AG10803 (cell line): ENCODE data around the gene PIGP.
"Not testable (repeated sequence)": the region's sequence is repeated elsewhere in the genome, so short reads cannot be mapped to it uniquely, and the experiment has no call there.

Experiments
- DNase-seq: peaks from one replicate; pipeline ENCODE4 v3.0.0; 2010; ENCODE audit warnings: low read depth
- H3K4me3 ChIP-seq: 2 replicates; pipeline ENCODE4 v1.5.1; 2011; ENCODE audit warnings: mild to moderate bottlenecking, low read length, control low read depth
- TF ChIP-seq, protein P1 (sequence below): conservative IDR thresholded peaks from 2 replicates; pipeline ENCODE4 v1.5.1; 2011; ENCODE audit warnings: mild to moderate bottlenecking, low read length, control low read depth, inconsistent platforms

Gene PIGP

DNA sequence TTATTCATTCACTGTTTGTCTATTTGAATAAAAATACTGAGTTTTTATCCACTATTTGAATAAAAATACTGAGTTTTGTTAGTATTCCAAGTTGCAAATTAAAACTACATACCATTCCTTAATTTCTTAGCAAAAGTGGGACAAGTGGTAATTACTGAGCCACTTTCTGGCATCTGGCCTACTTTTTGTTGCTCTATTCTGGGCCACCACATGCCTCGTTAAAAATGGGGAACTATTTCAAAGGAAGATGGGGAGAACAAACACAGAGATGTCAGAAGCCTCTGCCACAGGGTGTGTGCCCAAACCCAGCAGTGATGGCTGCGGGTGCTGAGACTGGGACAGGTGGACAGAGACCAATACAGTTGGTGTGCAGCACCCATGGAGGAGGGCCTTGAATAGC lies 14.6 kb downstream of the PIGP start:
- H3K4me3 ChIP-seq: no peak overlapping the region
- no peak for DNase-seq
- TF ChIP-seq, protein P1, sequence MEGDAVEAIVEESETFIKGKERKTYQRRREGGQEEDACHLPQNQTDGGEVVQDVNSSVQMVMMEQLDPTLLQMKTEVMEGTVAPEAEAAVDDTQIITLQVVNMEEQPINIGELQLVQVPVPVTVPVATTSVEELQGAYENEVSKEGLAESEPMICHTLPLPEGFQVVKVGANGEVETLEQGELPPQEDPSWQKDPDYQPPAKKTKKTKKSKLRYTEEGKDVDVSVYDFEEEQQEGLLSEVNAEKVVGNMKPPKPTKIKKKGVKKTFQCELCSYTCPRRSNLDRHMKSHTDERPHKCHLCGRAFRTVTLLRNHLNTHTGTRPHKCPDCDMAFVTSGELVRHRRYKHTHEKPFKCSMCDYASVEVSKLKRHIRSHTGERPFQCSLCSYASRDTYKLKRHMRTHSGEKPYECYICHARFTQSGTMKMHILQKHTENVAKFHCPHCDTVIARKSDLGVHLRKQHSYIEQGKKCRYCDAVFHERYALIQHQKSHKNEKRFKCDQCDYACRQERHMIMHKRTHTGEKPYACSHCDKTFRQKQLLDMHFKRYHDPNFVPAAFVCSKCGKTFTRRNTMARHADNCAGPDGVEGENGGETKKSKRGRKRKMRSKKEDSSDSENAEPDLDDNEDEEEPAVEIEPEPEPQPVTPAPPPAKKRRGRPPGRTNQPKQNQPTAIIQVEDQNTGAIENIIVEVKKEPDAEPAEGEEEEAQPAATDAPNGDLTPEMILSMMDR: no peak

DNA sequence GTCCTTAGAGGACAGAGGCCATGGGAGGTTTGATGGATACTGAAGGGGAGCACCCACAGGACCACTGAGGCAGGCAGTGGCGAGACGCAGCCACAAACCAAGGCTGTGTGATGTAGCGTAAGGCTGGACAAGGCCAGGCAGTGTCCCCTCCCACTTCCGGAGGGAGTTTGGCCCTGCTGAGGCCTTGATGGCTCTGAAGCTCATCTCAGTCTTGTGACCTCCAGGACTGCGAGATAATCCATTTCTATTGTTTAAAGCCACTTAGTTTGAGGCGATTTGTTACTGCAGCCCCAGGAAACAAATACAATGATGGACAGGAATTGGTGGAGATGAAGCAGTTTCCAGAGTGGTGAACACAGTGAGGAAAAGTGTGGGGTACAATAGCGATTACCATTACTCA lies 15.3 kb downstream of the PIGP start:
- no peak overlapping the region for H3K4me3 ChIP-seq
- DNase-seq: no peak
- TF ChIP-seq, protein P1: no peak

DNA sequence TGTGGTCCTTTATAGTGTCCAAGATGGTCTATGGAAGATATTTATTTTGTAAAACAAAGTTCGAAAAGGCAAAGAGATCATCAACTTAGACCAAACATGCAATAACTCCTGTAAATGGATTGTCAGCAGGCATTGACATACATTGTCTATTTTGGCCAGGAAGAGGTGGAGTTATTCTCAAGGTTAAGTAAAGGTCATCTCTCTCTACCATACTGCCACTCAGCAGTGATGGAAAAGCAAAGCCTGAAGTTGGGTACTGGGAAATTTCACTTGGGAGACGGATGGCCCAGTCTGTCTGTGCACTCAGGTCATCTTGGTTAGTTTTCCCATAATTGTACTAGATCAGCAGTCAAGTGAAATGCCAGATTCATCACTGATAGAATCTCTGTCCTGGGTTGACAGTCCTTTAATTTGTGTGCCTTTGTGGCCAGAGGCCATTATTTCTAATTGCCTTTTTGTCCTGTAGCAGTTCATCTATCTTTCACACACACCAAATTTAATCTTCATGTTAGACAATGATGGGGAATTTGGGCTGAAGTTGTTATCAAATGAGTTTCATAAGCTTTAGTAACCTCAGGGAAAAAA lies 17.5 kb downstream of the PIGP start:
- DNase-seq: no peak
- no peak overlapping the region for H3K4me3 ChIP-seq
- TF ChIP-seq, protein P1: no peak

DNA sequence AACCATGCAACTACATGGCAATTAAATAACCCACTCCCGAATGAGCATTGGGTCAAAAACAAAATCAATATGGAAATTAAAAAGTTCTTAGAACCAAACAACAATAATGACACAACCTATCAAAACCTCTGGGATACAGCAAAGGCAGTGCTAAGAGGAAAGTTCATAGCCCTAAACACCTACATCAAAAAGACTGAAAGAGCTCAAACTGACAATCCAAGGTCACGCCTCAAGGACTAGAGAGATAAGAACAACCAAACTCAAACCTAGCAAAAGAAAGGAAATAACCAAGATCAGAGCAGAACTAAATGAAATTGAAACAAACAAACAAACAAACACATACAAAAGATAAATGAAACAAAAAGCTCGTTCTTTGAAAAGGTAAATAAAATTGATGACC lies 23.1 kb downstream of the PIGP start:
- DNase-seq, H3K4me3 ChIP-seq: not testable (repeated sequence)

DNA sequence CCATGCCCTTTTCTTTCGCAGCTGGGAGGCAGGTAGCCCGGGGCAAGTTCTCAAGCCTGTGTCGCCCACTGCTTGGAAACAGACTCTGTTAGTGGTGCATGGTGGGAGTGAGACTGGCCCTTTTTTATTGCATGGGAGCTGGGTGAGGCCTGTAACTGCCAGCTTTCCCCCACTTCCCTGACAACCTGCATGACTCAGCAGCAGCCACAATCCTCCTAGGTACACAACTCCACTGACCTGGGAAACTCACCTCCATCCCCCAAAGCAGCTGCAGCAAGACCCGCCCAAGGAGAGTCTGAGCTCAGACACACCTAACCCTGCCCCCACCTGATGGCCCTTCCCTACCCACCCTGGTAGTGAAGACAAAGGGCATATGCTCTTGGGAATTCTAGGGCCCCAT lies 25.8 kb downstream of the PIGP start:
- TF ChIP-seq, protein P1: no peak
- H3K4me3 ChIP-seq: no peak overlapping the region
- no peak for DNase-seq

DNA sequence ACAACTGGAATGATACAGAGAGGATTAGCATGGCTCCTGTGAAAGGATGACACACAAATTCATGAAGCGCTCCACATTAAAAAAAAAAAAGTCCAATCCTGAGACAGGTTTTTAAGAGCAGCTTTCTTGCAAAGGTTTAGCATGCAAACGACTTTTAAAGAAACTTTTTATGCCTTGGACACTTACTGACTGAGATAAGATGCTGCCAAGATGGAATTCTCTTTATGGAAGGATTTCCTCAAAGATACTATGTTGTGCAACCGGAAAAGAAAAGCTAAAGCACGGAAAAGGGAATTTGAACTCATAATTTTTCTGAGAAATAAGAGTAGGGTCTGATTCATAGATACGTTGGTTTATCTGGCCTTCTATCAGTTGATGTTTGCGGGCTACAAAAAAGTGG lies 27.3 kb downstream of the PIGP start:
- DNase-seq: no peak
- TF ChIP-seq, protein P1: no peak

DNA sequence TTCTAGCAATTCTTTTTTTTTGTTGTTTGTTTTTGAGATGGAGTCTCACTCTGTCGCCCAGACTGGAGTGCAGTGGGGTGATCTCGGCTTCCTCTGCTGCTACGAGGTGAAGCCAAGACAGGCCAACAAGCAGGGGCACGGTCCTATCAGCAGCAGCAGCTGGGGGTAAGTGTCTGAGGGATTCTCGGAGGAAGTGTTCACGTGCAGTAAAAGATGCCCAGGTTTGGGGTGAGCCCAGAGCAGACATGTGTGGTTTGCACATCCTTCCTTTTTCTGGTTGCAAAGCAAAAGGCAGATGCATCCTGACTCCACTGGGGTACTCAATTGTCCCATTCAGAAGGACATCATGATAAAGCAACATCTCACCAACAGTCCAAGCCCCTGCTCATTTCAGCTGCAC lies 27.7 kb downstream of the PIGP start:
- TF ChIP-seq, protein P1: no peak
- DNase-seq: no peak
- no peak overlapping the region for H3K4me3 ChIP-seq

More for the DNA sequence above, 27.3 kb downstream of the PIGP start:
- H3K4me3 ChIP-seq: no peak overlapping the region

DNA sequence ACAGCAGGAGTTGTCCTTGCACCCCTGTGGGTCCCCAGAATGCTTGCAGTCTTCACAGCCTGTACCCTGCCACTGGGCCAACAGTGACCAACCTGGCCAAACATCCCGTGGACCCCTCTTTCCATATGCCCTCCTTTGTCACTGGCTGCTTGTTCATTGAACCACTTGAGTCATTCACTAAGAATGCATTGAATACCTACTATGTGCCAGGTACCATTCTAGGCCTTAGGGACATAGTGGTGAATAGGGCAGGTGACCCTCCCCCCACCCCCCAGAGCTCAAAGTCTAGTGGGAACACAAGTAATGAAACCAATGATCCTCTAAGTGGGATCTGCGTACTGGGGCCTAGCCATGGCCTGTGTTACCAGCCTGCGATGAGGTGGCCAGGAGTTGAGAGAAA lies 28.2 kb downstream of the PIGP start:
- no peak for DNase-seq
- H3K4me3 ChIP-seq: no peak overlapping the region
- TF ChIP-seq, protein P1: no peak
